Fibroblast of lung (primary cell): ENCODE data around the gene NRARP.

Source experiments
- CTCF ChIP-seq, 2 donors: IDR thresholded peaks in 1 of 2; conservative IDR thresholded peaks in 1 of 2; 1 replicate in 1 of 2; 2 replicates in 1 of 2; pipeline ENCODE4 v1.5.1; 2011 to 2012; ENCODE audit warnings: low read length in 2 of 2, control low read depth in 1 of 2, inconsistent platforms in 1 of 2, low read depth in 1 of 2, mild to moderate bottlenecking in 1 of 2
- EZH2 ChIP-seq: IDR thresholded peaks from 2 replicates; pipeline ENCODE4 v1.5.1; 2012; ENCODE audit warnings: low read length, control low read depth, mild to moderate bottlenecking; ENCODE audit errors: missing control alignments

DNA sequence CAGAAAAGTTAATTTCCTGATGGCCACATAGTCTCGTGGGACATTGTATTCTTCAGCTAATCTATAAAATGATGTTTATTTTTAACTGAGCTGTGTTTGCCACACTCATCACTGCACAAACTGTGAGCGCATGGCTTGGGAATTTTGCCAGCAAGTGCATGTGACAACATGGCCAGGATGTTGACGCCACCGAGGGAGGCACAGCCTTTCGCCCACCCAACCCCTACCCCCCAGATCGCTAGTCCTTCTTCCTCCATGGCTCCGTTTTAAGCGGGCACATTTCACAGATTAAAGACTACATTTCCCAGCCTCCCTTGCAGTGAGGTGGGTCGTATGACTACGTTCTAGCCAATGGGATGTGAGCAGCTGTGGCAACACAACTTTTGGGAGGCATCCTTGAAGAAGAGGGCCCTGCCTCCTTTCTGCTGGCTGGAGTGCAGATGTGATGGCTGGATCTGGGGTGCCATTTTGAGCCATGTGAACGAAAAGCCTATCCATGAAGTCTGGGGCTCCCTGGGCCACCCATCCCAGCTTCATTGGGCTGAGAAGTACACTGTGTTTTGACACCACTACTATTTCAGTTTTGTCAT lies 7.9 kb downstream of the NRARP start:
- TF ChIP-seq CTCF (conservative IDR thresholded peaks at IDR 0.05 in 1 of 2, IDR thresholded peaks at IDR 0.05 in 1 of 2; ENCODE audit: low read depth in 1 of 2, low read length in 2 of 2) (no peak), EZH2 (peak; percentile 36)
